ENCODE data around the gene RGL1. TPM values are rescaled to one million over a fixed set of nuclear protein-coding genes. Genes with fewer than 3 reads are reported as not detected.

Gene RGL1
- total RNA-seq, 1 donor from 2014 or later: 2.2 TPM

DNA sequence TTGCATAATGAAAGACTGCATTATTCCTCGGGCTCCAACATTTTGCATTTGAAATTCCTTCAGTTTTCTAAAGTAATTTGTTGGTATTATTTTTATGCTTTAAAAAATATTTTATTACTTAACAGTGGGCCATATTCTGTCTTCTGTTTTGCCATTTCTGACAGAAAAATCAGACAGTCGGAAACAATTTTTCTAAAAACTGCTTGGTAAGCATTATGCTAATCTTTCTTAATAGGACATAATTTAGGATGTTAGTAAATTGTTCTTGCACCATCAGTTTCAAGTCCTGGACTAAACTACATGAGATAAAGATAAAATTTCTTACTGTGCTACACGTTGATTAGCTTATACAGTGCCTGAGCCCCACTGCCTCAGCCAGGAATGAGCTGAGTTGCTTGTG is 11.2 kb downstream of the RGL1 start:
- Mint-ChIP-seq H3K4me1 (ENCODE audit: low read depth) (peaks cover 2% of the 10 kb centered on the region), H3K27ac (no peak overlapping the region), H3K27me3 (ENCODE audit: low read depth) (no peaks in the 10 kb centered on the region), H3K4me3 (ENCODE audit: low read depth) (no peak overlapping the region), H3K9me3 (no peaks in the 10 kb centered on the region), H3K36me3 (ENCODE audit: low read depth) (no peaks in the 10 kb centered on the region)
- intact Hi-C loops (cut with micrococcal nuclease): no loop called here
- no peak for DNase-seq (ENCODE audit: low spot score)

GRCh38 chr1:183817576-183818288 is 12.8 kb downstream of the RGL1 start:
- intact Hi-C loops (cut with micrococcal nuclease): no loop called here
- Mint-ChIP-seq H3K9me3 (no peaks in the 10 kb centered on the region), H3K36me3 (ENCODE audit: low read depth) (no peaks in the 10 kb centered on the region), H3K27me3 (ENCODE audit: low read depth) (no peaks in the 10 kb centered on the region), H3K27ac (no peak overlapping the region), H3K4me1 (ENCODE audit: low read depth) (peaks cover 6% of the 10 kb centered on the region), H3K4me3 (ENCODE audit: low read depth) (no peak overlapping the region)
- no peak for DNase-seq (ENCODE audit: low spot score)

DNA sequence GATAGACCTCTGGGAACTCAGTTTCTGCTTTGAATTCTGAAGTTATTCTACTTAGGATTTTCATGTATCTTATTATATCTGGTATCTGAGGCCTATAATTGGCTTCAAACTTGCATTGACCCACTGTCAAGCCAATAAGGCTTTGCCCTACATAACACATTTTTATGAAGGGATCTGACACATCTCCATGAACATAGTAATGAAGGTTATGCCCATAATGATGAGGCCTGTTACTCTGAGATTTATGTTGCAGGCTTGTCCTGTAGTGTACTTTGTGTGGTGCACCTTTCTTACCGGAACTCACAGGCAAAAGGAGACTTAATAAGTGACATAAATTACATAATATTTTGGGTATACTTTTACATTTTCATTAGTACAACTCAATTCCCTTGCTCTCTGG is 14.1 kb downstream of the RGL1 start:
- peaks cover 6% of the 10 kb centered on the region for H3K4me1 Mint-ChIP-seq (ENCODE audit: low read depth)
- H3K27ac Mint-ChIP-seq: no peak overlapping the region
- H3K36me3 Mint-ChIP-seq (ENCODE audit: low read depth): no peaks in the 10 kb centered on the region
- intact Hi-C loops (cut with micrococcal nuclease): no loop called here
- H3K4me3 Mint-ChIP-seq (ENCODE audit: low read depth): no peak overlapping the region
- no peak for DNase-seq (ENCODE audit: low spot score)
- H3K27me3 Mint-ChIP-seq (ENCODE audit: low read depth): no peaks in the 10 kb centered on the region
- H3K9me3 Mint-ChIP-seq: no peaks in the 10 kb centered on the region

GRCh38 chr1:183821309-183821888 is 16.5 kb downstream of the RGL1 start:
- no peak for DNase-seq (ENCODE audit: low spot score)
- H3K27ac Mint-ChIP-seq: no peak overlapping the region
- H3K4me1 Mint-ChIP-seq (ENCODE audit: low read depth): peaks cover 6% of the 10 kb centered on the region
- no peaks in the 10 kb centered on the region for H3K36me3 Mint-ChIP-seq (ENCODE audit: low read depth)
- intact Hi-C loops (cut with micrococcal nuclease): no loop called here
- H3K4me3 Mint-ChIP-seq (ENCODE audit: low read depth): no peak overlapping the region
- H3K9me3 Mint-ChIP-seq: no peaks in the 10 kb centered on the region
- no peaks in the 10 kb centered on the region for H3K27me3 Mint-ChIP-seq (ENCODE audit: low read depth)

GRCh38 chr1:183821889-183822611 is 17.1 kb downstream of the RGL1 start:
- Mint-ChIP-seq H3K36me3 (ENCODE audit: low read depth) (no peaks in the 10 kb centered on the region), H3K27me3 (ENCODE audit: low read depth) (no peaks in the 10 kb centered on the region), H3K4me1 (ENCODE audit: low read depth) (peaks cover 6% of the 10 kb centered on the region), H3K9me3 (no peaks in the 10 kb centered on the region), H3K27ac (no peak overlapping the region), H3K4me3 (ENCODE audit: low read depth) (no peak overlapping the region)
- DNase-seq (ENCODE audit: low spot score): no peak
- intact Hi-C loops (cut with micrococcal nuclease): no loop called here

GRCh38 chr1:183824291-183824690 is 19.4 kb downstream of the RGL1 start:
- Mint-ChIP-seq H3K36me3 (ENCODE audit: low read depth) (no peaks in the 10 kb centered on the region), H3K27ac (no peak overlapping the region), H3K4me1 (ENCODE audit: low read depth) (peaks cover 4% of the 10 kb centered on the region), H3K27me3 (ENCODE audit: low read depth) (no peaks in the 10 kb centered on the region), H3K4me3 (ENCODE audit: low read depth) (no peak overlapping the region), H3K9me3 (no peaks in the 10 kb centered on the region)
- DNase-seq (ENCODE audit: low spot score): no peak
- intact Hi-C loops (cut with micrococcal nuclease): no loop called here

DNA sequence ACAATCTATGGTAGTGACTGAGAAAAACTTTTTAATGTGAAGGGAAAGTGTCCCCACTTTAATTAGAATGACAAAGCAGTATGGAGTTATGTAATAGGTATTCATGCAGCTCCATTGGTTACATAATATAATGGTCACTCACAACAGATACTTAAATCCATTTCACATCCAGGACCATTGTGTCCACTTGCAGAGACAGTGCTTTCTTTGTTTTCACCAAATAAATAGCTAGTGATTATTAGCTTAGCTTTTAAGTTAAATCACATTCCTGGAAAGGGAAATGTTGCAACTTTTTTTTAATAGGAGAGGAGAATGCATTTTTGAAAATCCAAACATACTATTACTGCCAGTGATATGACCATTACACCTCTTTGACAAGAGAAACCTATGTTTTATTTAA is 22.9 kb downstream of the RGL1 start:
- no peaks in the 10 kb centered on the region for H3K4me1 Mint-ChIP-seq (ENCODE audit: low read depth)
- no peak for DNase-seq (ENCODE audit: low spot score)

DNA sequence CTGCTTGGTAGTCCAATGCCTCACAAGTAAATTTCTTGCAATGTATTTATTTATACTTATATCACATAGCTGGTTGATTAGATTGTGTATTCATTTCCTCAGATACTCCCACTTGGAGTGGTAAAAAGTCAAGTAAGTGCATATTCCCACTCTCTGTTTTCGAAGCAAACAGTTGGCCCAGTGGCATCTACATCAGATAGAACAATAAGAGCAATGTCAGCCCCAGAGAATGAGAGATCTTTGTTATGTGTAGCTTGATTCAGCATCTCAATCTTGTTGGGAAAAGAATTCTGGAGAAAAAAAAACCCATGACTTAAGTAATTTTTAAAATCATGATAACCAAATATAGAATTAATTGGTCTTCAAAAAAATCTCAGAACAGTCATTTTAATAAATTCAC is 25.5 kb downstream of the RGL1 start:
- Mint-ChIP-seq H3K27me3 (ENCODE audit: low read depth) (no peaks in the 10 kb centered on the region), H3K4me3 (ENCODE audit: low read depth) (no peak overlapping the region), H3K9me3 (no peaks in the 10 kb centered on the region), H3K36me3 (ENCODE audit: low read depth) (no peaks in the 10 kb centered on the region), H3K27ac (no peak overlapping the region), H3K4me1 (ENCODE audit: low read depth) (no peaks in the 10 kb centered on the region)
- DNase-seq (ENCODE audit: low spot score): no peak
- intact Hi-C loops (cut with micrococcal nuclease): no loop called here

More for the DNA sequence above, 22.9 kb downstream of the RGL1 start:
- no peak overlapping the region for H3K4me3 Mint-ChIP-seq (ENCODE audit: low read depth)
- no peaks in the 10 kb centered on the region for H3K27me3 Mint-ChIP-seq (ENCODE audit: low read depth)
- H3K9me3 Mint-ChIP-seq: no peaks in the 10 kb centered on the region
- no peaks in the 10 kb centered on the region for H3K36me3 Mint-ChIP-seq (ENCODE audit: low read depth)
- intact Hi-C loops (cut with micrococcal nuclease): no loop called here
- no peak overlapping the region for H3K27ac Mint-ChIP-seq

DNA sequence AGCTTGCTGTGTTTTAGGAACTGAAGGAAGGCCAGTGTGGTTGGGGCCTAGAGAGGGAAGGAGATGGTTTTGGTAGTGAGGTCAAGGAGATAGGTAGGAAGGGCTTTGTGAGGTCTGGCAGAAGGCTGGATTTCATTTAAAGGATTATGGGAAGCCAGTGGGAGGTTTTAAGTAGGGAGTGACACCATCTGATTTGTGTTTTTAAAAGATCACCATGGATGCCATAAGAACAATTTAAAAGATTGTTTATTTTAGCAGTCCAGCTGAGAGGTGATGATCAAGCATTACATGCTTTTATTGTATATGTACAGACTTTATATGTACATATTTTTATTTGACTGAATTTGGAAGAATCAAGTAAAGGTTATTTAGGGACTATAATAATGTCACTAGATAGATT is 26.4 kb downstream of the RGL1 start:
- H3K9me3 Mint-ChIP-seq: no peaks in the 10 kb centered on the region
- H3K27me3 Mint-ChIP-seq (ENCODE audit: low read depth): no peaks in the 10 kb centered on the region
- H3K36me3 Mint-ChIP-seq (ENCODE audit: low read depth): no peaks in the 10 kb centered on the region
- no peak overlapping the region for H3K27ac Mint-ChIP-seq
- no peak overlapping the region for H3K4me3 Mint-ChIP-seq (ENCODE audit: low read depth)
- intact Hi-C loops (cut with micrococcal nuclease): no loop called here
- peaks cover 1% of the 10 kb centered on the region for H3K4me1 Mint-ChIP-seq (ENCODE audit: low read depth)
- DNase-seq (ENCODE audit: low spot score): no peak

GRCh38 chr1:183832459-183832858 is 27.5 kb downstream of the RGL1 start:
- DNase-seq (ENCODE audit: low spot score): no peak
- peaks cover 1% of the 10 kb centered on the region for H3K4me1 Mint-ChIP-seq (ENCODE audit: low read depth)
- H3K36me3 Mint-ChIP-seq (ENCODE audit: low read depth): no peaks in the 10 kb centered on the region
- no peak overlapping the region for H3K4me3 Mint-ChIP-seq (ENCODE audit: low read depth)
- H3K27ac Mint-ChIP-seq: no peak overlapping the region
- no peaks in the 10 kb centered on the region for H3K9me3 Mint-ChIP-seq
- intact Hi-C loops (cut with micrococcal nuclease): no loop called here
- no peaks in the 10 kb centered on the region for H3K27me3 Mint-ChIP-seq (ENCODE audit: low read depth)

DNA sequence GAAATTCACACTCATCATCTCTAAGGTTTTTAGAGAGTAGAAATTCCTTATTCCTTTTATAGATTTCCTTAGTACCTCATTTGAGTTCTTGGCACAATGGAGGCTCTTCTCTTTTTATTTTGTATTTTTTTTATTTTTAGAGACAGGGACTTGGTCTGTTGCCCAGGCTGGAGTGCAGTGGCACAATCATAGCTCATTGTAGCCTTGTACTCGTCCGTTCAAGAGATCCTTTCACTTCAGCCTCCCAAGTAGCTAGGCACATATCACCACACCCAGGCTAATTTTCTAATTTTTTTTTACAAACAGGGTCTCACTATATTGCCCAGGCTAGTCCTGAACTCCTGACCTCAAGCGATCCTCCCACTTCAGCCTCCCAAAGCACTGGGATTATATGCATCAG is 29.6 kb downstream of the RGL1 start:
- Mint-ChIP-seq H3K4me3 (ENCODE audit: low read depth) (no peak overlapping the region), H3K4me1 (ENCODE audit: low read depth) (peaks cover 1% of the 10 kb centered on the region), H3K27me3 (ENCODE audit: low read depth) (no peaks in the 10 kb centered on the region), H3K36me3 (ENCODE audit: low read depth) (peaks cover 2% of the 10 kb centered on the region), H3K27ac (no peak overlapping the region), H3K9me3 (no peaks in the 10 kb centered on the region)
- no peak for DNase-seq (ENCODE audit: low spot score)
- intact Hi-C loops (cut with micrococcal nuclease): no loop called here

GRCh38 chr1:183836598-183836997 is 31.7 kb downstream of the RGL1 start:
- peaks cover 9% of the 10 kb centered on the region for H3K36me3 Mint-ChIP-seq (ENCODE audit: low read depth)
- H3K4me3 Mint-ChIP-seq (ENCODE audit: low read depth): no peak overlapping the region
- no peaks in the 10 kb centered on the region for H3K9me3 Mint-ChIP-seq
- no peaks in the 10 kb centered on the region for H3K27me3 Mint-ChIP-seq (ENCODE audit: low read depth)
- H3K27ac Mint-ChIP-seq: no peak overlapping the region
- peaks cover 7% of the 10 kb centered on the region for H3K4me1 Mint-ChIP-seq (ENCODE audit: low read depth)
- DNase-seq (ENCODE audit: low spot score): no peak
- intact Hi-C loops (cut with micrococcal nuclease): no loop called here

DNA sequence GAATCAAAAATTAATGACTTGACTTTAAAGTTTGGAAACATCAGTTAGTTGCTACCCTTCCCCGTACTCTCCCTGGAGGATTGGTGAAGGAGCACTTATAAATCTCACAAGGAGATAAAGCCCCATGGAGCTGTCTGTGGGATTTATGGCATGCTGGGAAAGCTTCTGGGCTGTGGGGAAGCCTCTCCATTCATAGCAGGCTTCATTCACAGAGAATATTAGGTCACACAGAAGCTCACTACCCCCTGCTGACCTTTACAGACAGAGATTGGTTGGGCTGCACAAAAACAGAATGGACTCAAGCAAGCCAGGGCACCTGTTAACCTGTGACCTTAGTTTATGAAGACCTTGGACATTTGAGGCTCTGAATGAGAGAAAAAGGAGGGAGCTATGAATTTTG is 32.1 kb downstream of the RGL1 start:
- H3K9me3 Mint-ChIP-seq: no peaks in the 10 kb centered on the region
- DNase-seq (ENCODE audit: low spot score): no peak
- peaks cover 9% of the 10 kb centered on the region for H3K36me3 Mint-ChIP-seq (ENCODE audit: low read depth)

More for the DNA sequence above, 32.1 kb downstream of the RGL1 start:
- Mint-ChIP-seq H3K4me3 (ENCODE audit: low read depth) (no peak overlapping the region), H3K4me1 (ENCODE audit: low read depth) (peaks cover 12% of the 10 kb centered on the region), H3K27me3 (ENCODE audit: low read depth) (no peaks in the 10 kb centered on the region), H3K27ac (no peak overlapping the region)
- intact Hi-C loops (cut with micrococcal nuclease): no loop called here
